ENCODE data around the gene PPP2R2C.

Gene PPP2R2C

DNA sequence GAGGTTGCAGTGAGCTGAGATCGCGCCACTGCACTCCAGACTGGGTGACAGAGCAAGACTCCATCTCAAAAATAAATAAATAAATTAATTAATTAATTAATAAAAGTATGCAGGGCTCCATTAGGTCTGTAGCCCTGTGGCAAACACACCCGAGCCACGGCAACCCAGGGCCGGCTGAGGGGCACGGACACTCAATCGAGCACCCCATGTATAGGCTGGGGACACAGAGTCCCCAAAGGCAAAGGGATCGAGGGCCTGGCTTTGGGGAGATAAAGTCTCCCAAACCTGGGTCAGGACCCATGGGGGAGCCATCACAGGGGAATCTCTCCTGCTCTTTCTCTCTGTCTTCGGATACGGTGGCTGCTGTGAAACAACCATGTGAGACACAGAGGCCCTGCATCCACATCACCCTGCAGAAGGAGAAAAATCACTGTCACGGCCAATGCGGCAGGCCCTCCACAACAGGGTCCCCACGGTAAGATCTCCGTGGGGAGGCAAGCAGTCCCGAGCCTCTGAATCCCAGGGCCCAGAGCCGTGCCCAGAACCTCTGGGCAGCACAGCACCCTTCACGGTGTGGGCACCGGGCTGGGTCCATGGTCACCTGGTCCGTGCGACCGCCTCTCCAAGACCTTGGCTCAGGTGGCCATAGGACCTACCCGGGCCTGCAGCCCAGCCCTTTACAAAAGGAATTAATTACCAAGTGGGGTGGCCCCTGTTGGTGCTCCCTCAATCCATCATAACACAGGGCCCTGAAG lies 121.0 kb downstream of the PPP2R2C start:
- H3K9me3 Mint-ChIP-seq = no peaks in the 10 kb centered on the region
- DNase-seq = no peak
- CTCF ChIA-PET = no interaction called here
- no peak overlapping the region for H3K27ac Mint-ChIP-seq
- H3K4me1 Mint-ChIP-seq = no peaks in the 10 kb centered on the region
- H3K36me3 Mint-ChIP-seq = no peaks in the 10 kb centered on the region
- peaks cover 11% of the 10 kb centered on the region for H3K27me3 Mint-ChIP-seq
- H3K4me3 Mint-ChIP-seq = no peak overlapping the region

DNA sequence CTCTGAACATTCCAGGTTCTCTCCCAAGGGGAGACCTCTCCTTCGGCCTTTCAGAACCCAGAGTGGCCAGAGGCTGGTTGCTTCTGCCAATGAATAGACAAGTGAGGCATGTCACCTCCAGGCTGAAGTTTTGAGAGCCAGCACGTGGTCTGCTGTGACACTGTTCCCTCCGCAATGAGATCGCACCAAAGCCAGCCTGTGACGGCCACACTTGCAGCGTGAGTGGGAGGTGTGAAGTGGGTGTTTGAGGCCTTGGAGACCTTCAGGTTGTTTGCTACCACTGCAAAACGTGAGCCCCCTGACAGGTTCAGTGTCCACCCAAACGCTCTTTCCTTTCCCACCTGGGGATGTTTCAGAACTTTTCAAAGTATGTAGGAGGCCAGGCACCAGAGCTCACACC lies 121.8 kb downstream of the PPP2R2C start:
- no peak overlapping the region for H3K27ac Mint-ChIP-seq
- H3K4me3 Mint-ChIP-seq = no peak overlapping the region
- no peak for DNase-seq
- H3K36me3 Mint-ChIP-seq = no peaks in the 10 kb centered on the region
- CTCF ChIA-PET = no interaction called here
- H3K27me3 Mint-ChIP-seq = peaks cover 14% of the 10 kb centered on the region
- H3K9me3 Mint-ChIP-seq = no peaks in the 10 kb centered on the region
- H3K4me1 Mint-ChIP-seq = no peaks in the 10 kb centered on the region

GRCh38 chr4:6349896-6350603 lies 122.4 kb downstream of the PPP2R2C start:
- H3K4me3 Mint-ChIP-seq = no peak overlapping the region
- no peaks in the 10 kb centered on the region for H3K36me3 Mint-ChIP-seq
- H3K4me1 Mint-ChIP-seq = no peaks in the 10 kb centered on the region
- no peak overlapping the region for H3K27ac Mint-ChIP-seq
- H3K27me3 Mint-ChIP-seq = peaks cover 16% of the 10 kb centered on the region
- CTCF ChIA-PET = no interaction called here
- no peaks in the 10 kb centered on the region for H3K9me3 Mint-ChIP-seq
- DNase-seq = no peak

DNA sequence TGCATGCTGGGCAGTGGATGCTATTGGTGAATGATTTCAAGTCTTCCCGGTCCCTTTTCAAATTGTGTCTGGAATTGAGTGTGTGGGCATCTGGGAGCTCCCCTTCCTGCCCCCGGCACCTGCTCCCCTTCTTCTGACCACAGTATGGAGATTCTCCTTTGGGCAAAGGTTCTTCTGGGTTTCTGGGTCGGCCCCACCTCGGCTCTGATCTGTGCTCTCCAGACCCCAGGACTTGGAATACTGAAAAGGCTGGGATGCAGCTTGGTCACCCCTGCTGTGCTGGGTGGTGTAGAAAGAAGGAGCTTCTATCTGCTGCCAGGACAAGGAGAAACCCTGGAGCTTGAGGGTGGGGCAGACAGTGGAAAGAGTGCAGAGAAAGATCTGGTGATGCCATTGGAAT lies 124.0 kb downstream of the PPP2R2C start:
- Mint-ChIP-seq H3K27ac (no peak overlapping the region), H3K27me3 (peaks cover 22% of the 10 kb centered on the region), H3K4me1 (no peaks in the 10 kb centered on the region), H3K36me3 (no peaks in the 10 kb centered on the region), H3K4me3 (no peak overlapping the region), H3K9me3 (no peaks in the 10 kb centered on the region)
- DNase-seq = no peak
- CTCF ChIA-PET = interaction anchor here (1.3 kb wide), 1 partner anchor 16 kb away, joined by 5 read pairs; no protein-coding TSS in a partner anchor

DNA sequence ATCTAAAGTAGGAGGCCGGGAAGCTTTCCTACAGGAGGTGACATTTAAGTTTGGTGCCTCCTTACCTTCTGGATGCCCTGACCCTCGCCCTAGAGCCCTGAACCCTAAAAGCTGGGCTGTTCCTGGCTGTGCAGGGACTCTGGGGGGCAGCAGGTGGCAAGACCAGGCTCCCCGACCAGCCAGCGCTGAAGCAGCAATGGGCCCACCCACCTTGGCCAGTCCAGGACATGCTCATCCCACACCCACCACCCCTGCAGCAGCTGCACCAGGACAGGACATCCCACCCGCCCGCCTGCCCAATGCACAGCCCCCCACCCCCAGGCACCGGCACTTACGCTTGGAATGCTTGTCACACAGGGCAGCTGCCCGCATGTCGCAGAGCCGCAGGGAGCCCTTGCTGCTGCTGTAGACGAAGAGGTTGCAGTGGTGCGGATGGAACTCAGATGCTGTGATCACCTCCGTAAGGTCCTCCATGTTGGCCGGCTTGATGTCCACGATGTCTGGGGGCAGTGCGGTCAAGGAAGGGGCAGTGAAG lies 124.8 kb downstream of the PPP2R2C start:
- Mint-ChIP-seq H3K4me1 (no peaks in the 10 kb centered on the region), H3K4me3 (no peak overlapping the region), H3K9me3 (no peaks in the 10 kb centered on the region), H3K27me3 (peaks cover 24% of the 10 kb centered on the region), H3K27ac (no peak overlapping the region), H3K36me3 (no peaks in the 10 kb centered on the region)
- DNase-seq = no peak
- CTCF ChIA-PET = no interaction called here

GRCh38 chr4:6346373-6347110 lies 125.9 kb downstream of the PPP2R2C start:
- DNase-seq = no peak
- no peaks in the 10 kb centered on the region for H3K4me1 Mint-ChIP-seq
- H3K4me3 Mint-ChIP-seq = no peak overlapping the region
- H3K27ac Mint-ChIP-seq = no peak overlapping the region
- CTCF ChIA-PET = no interaction called here
- no peaks in the 10 kb centered on the region for H3K9me3 Mint-ChIP-seq
- H3K36me3 Mint-ChIP-seq = no peaks in the 10 kb centered on the region
- H3K27me3 Mint-ChIP-seq = peaks cover 28% of the 10 kb centered on the region

DNA sequence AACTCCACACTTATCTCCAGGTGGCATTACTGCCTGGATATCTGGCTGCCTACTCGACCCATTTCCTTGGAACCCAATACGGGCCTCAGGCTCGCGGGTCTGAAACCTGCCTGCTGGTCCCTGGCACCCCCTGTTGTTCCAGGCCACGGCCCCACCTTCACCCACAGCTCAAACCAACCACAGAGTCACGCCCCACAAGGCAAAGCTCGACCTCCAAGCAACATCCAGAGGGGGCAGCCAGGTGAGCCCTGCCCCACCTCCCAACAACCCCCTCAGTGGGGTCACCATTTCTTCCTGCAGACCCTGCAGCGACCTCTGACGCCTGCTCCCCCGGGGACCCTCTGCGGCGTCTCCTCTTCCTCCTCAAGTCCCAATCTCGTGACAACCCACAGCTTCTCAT lies 126.5 kb downstream of the PPP2R2C start:
- DNase-seq = no peak
- peak overlapping the region; percentile 16 for H3K27ac Mint-ChIP-seq
- no peaks in the 10 kb centered on the region for H3K4me1 Mint-ChIP-seq
- H3K27me3 Mint-ChIP-seq = peaks cover 34% of the 10 kb centered on the region
- no peak overlapping the region for H3K4me3 Mint-ChIP-seq
- no peaks in the 10 kb centered on the region for H3K36me3 Mint-ChIP-seq
- CTCF ChIA-PET = interaction anchor here (1.1 kb wide), 1 partner anchor 14 kb away, joined by 4 read pairs; no protein-coding TSS in a partner anchor
- H3K9me3 Mint-ChIP-seq = no peaks in the 10 kb centered on the region

DNA sequence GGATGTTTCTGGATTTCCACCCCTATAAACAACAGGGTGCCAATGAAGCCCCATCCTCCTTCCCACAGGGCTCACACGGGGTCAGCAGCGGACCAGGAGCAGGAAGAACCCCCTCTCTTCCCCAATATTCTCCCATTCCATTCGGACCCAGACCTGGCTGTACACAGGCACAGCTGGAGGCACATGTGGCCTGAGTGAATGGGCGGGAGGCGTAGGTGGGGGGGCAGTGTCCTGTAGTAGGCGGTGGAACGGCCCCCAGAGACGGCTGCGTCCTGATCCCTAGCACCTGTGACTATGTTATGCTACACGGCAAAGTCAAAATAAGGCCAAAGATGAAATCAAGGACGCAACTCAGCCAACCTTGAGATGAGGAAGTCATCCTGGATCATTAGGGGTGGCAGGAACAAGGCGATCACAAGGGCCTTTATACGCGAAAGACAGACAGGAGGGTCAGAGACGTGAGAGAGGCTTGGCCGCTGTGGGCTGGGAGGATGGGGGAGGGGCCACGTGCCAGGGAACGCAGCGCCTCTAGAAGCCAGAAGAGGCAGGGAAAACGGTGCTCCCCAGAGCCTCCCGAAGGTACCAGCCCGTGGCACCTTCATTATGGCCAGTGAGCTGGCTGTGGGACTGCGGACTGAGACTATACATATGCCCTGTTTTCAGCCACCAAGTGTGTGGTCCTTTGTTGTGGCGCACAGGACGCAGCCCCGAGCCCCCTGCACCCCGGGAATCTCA lies 127.2 kb downstream of the PPP2R2C start:
- Mint-ChIP-seq H3K4me1 (peaks cover under 1% of the 10 kb centered on the region), H3K27ac (no peak overlapping the region), H3K4me3 (no peak overlapping the region), H3K27me3 (peaks cover 40% of the 10 kb centered on the region), H3K9me3 (no peaks in the 10 kb centered on the region), H3K36me3 (no peaks in the 10 kb centered on the region)
- no peak for DNase-seq
- CTCF ChIA-PET = interaction anchor here (1.1 kb wide), 1 partner anchor 13 kb away, joined by 4 read pairs; no protein-coding TSS in a partner anchor

DNA sequence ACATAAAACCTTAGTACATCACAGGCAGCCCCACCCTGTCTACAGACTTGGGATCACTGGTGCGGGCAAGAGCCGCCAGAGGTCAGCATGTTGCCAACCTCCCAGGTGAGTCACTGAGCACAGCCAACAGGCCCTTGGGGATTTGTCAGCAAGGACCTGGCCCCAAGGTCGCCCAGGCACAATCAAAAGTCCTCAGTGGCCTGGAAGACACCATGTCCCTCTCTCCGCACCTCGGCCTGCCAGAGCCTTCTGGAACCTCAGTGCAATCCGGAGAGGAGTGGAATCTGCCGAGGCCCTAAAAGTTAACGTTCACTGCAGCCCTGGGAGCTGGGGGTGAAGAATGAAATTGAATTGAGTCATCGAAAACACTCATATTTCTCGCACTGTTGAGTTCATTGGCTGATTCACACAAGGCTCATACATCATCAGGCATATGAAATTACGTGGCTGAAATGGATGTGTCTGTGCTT lies 128.4 kb downstream of the PPP2R2C start:
- no peak for DNase-seq
- no peak overlapping the region for H3K27ac Mint-ChIP-seq
- H3K4me1 Mint-ChIP-seq = peaks cover 7% of the 10 kb centered on the region
- H3K9me3 Mint-ChIP-seq = no peaks in the 10 kb centered on the region
- no peak overlapping the region for H3K4me3 Mint-ChIP-seq
- peaks cover 49% of the 10 kb centered on the region for H3K27me3 Mint-ChIP-seq
- CTCF ChIA-PET = interaction anchor here (0.7 to 1.7 kb wide), 2 partner anchors 12 to 91 kb away, joined by 3 to 5 read pairs; no protein-coding TSS in a partner anchor
- no peaks in the 10 kb centered on the region for H3K36me3 Mint-ChIP-seq

DNA sequence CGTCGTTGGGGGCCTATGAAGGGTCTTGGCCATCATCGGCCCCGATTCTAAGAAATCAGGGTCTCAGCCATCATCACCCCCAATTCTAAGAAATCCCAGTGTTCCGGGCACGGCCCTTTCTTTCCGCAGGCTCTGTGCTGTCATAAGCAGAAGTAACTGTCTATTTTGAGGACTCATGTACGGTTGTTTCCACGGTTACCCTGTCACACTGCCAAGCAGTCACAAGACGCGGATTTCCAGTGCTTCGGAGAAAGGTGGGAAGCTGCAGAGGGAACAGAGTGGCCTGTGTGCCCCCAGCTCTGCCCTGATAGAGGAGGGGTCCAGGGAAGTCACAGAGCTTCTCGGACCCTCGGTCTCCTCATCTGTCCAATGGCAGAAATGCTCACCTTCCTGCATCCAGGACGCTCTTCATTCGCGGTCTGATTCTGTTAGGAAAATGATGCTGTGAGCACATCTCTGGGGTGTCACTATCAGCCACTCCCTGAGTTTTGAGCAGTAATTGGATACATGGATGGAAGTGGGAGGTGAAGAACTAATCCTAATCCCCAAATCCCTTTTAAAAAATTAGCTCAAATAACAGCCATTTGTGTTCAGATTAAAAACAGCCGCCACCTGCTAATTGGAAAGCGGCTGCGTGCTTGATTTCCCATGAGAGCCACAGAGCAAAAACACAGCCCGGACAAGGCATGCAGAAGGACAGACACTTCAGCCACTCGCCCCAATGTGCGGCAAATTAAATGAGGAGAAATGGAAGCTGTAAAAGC lies 129.7 kb downstream of the PPP2R2C start:
- H3K4me1 Mint-ChIP-seq = peaks cover 20% of the 10 kb centered on the region
- no peaks in the 10 kb centered on the region for H3K9me3 Mint-ChIP-seq
- no peak for DNase-seq
- no peak overlapping the region for H3K4me3 Mint-ChIP-seq
- no peaks in the 10 kb centered on the region for H3K36me3 Mint-ChIP-seq
- no peak overlapping the region for H3K27ac Mint-ChIP-seq
- H3K27me3 Mint-ChIP-seq = peaks cover 55% of the 10 kb centered on the region
- CTCF ChIA-PET = interaction anchor here (1.7 kb wide), 1 partner anchor 11 kb away, joined by 5 read pairs; no protein-coding TSS in a partner anchor

- peaks cover 63% of the 10 kb centered on the region for H3K27me3 Mint-ChIP-seq
- no peak overlapping the region for H3K4me3 Mint-ChIP-seq
- no peaks in the 10 kb centered on the region for H3K36me3 Mint-ChIP-seq
- no peaks in the 10 kb centered on the region for H3K9me3 Mint-ChIP-seq
- no peak for DNase-seq
- peaks cover 28% of the 10 kb centered on the region for H3K4me1 Mint-ChIP-seq
- CTCF ChIA-PET = interaction anchor here (0.6 kb wide), 1 partner anchor 67 kb away, joined by 3 read pairs; no protein-coding TSS in a partner anchor
- H3K27ac Mint-ChIP-seq = no peak overlapping the region
Observed at GRCh38 chr4:6341696-6342095, 130.7 kb downstream of the PPP2R2C start.

- CTCF ChIA-PET = interaction anchor here (1.5 kb wide), 1 partner anchor 9 kb away, joined by 6 read pairs; no protein-coding TSS in a partner anchor
- Mint-ChIP-seq H3K27ac (no peak overlapping the region), H3K27me3 (peaks cover 67% of the 10 kb centered on the region), H3K4me3 (no peak overlapping the region), H3K36me3 (no peaks in the 10 kb centered on the region), H3K4me1 (peaks cover 28% of the 10 kb centered on the region), H3K9me3 (no peaks in the 10 kb centered on the region)
- DNase-seq = no peak
Observed at GRCh38 chr4:6340446-6341015, 131.9 kb downstream of the PPP2R2C start.

Data from activated naive CD4-positive, alpha-beta T cell treated with anti-CD3 and anti-CD28 coated beads, Interleukin-2, amount 10 ng/mL, durations not matched to agents 7 days and 5 days (primary cell).